Suprapubic skin (tissue), 4 donors: Measurements from ENCODE around the gene SLC25A13. TPM values are rescaled to one million over a fixed set of nuclear protein-coding genes. Genes with fewer than 3 reads are reported as not detected.

ENCODE experiments used
- DNase-seq, 2 donors: peaks; one replicate each; pipeline ENCODE4 v3.0.0-alpha.2; 2019; ENCODE audit warnings: low spot score in 2 of 2
- H3K27ac ChIP-seq: fragments of 200-600 bp; sonication (generic); one replicate; pipeline ENCODE4 v1.5.1; 2019
- H3K27me3 ChIP-seq: fragments of 200-600 bp; sonication (generic); one replicate; pipeline ENCODE4 v1.5.1; 2019
- H3K36me3 ChIP-seq: fragments of 200-600 bp; sonication (generic); one replicate; pipeline ENCODE4 v1.5.1; 2019
- H3K4me1 ChIP-seq: fragments of 200-600 bp; sonication (generic); one replicate; pipeline ENCODE4 v1.5.1; 2019
- H3K4me3 ChIP-seq: fragments of 200-600 bp; sonication (generic); one replicate; pipeline ENCODE4 v1.5.1; 2019; ENCODE audit warnings: mild to moderate bottlenecking
- H3K9me3 ChIP-seq: fragments of 200-600 bp; sonication (generic); one replicate; pipeline ENCODE4 v1.5.1; 2019
- CTCF ChIP-seq, 2 donors: fragments of 200-600 bp in 1 of 2; fragments of 450-650 bp in 1 of 2; sonication (generic) in 1 of 2; IDR thresholded peaks; one replicate each; pipeline ENCODE4 v1.5.1; 2016 to 2019; ENCODE audit warnings: antibody characterized with exemption in 2 of 2, mild to moderate bottlenecking in 1 of 2, moderate library complexity in 1 of 2
- EP300 ChIP-seq: sonication (generic); formaldehyde crosslinking; IDR thresholded peaks from one replicate; pipeline ENCODE4 v1.6.1; 2017; ENCODE audit warnings: antibody characterized with exemption
- POLR2A ChIP-seq, 2 donors: fragments of 450-650 bp; IDR thresholded peaks; one replicate each; pipeline ENCODE4 v1.6.1; 2017; ENCODE audit warnings: antibody characterized with exemption in 2 of 2, mild to moderate bottlenecking in 2 of 2, moderate library complexity in 2 of 2
- POLR2AphosphoS5 ChIP-seq, 3 donors: sonication (generic); formaldehyde crosslinking; IDR thresholded peaks; one replicate each; pipeline ENCODE4 v1.6.1; 2017; ENCODE audit warnings: antibody characterized with exemption in 3 of 3
- WGBS: methylation state at CpG from one replicate; pipeline ENCODE4 v1.1.5; 2018; 5-methylcytosine and 5-hydroxymethylcytosine counted together
- total RNA-seq, 4 donors: library from RNA; depleted of rRNA; stranded (reverse); fragments of >200 nt; gene quantifications; one replicate each; pipeline ENCODE4 v1.1.0, GENCODE V29; 2016

Gene SLC25A13
- total RNA-seq, 4 donors from 2014 or later: 35.6 to 55.8 (median 42.5) TPM

- no peak for DNase-seq
- Histone ChIP-seq H3K27me3 (no peaks in the 10 kb centered on the region), H3K27ac (no peak overlapping the region), H3K36me3 (no peaks in the 10 kb centered on the region), H3K9me3 (no peaks in the 10 kb centered on the region), H3K4me1 (no peaks in the 10 kb centered on the region), H3K4me3 (no peak overlapping the region)
- no peak for TF ChIP-seq POLR2A (IDR thresholded peaks at IDR 0.05)
- TF ChIP-seq POLR2AphosphoS5 (IDR thresholded peaks at IDR 0.05): no peak
- no peak for TF ChIP-seq EP300
- no peak for TF ChIP-seq CTCF (IDR thresholded peaks at IDR 0.05)
- WGBS: 67% methylated on average over 6 of the region's 6 CpGs
Measured at GRCh38 chr7:96244244-96244991, 77.5 kb downstream of the SLC25A13 start.

GRCh38 chr7:96243241-96243640, 78.7 kb downstream of the SLC25A13 start:
- DNase-seq: no peak
- Histone ChIP-seq H3K9me3 (no peaks in the 10 kb centered on the region), H3K36me3 (no peaks in the 10 kb centered on the region), H3K27me3 (no peaks in the 10 kb centered on the region), H3K4me1 (no peaks in the 10 kb centered on the region), H3K27ac (no peak overlapping the region), H3K4me3 (no peak overlapping the region)
- no peak for TF ChIP-seq POLR2A (IDR thresholded peaks at IDR 0.05)
- no peak for TF ChIP-seq CTCF (IDR thresholded peaks at IDR 0.05)
- TF ChIP-seq EP300: no peak
- WGBS: 88% methylated on average over 2 of the region's 2 CpGs

GRCh38 chr7:96241855-96242254, 80.0 kb downstream of the SLC25A13 start:
- Histone ChIP-seq H3K36me3 (no peaks in the 10 kb centered on the region), H3K4me1 (no peaks in the 10 kb centered on the region), H3K27ac (no peak overlapping the region), H3K9me3 (no peaks in the 10 kb centered on the region), H3K27me3 (no peaks in the 10 kb centered on the region), H3K4me3 (no peak overlapping the region)
- DNase-seq: no peak
- 81% methylated on average over 3 of the region's 3 CpGs for WGBS
- TF ChIP-seq CTCF (IDR thresholded peaks at IDR 0.05): no peak
- TF ChIP-seq POLR2AphosphoS5 (IDR thresholded peaks at IDR 0.05): no peak
- TF ChIP-seq POLR2A (IDR thresholded peaks at IDR 0.05): no peak
- no peak for TF ChIP-seq EP300

- H3K9me3 ChIP-seq: no peaks in the 10 kb centered on the region
- TF ChIP-seq POLR2A (IDR thresholded peaks at IDR 0.05) (no peak), CTCF (IDR thresholded peaks at IDR 0.05) (no peak), POLR2AphosphoS5 (IDR thresholded peaks at IDR 0.05) (no peak), EP300 (no peak)
- H3K27ac ChIP-seq: no peak overlapping the region
- no peak for DNase-seq
- H3K36me3 ChIP-seq: no peaks in the 10 kb centered on the region
- WGBS: 61% methylated on average over 3 of the region's 3 CpGs
- H3K4me3 ChIP-seq: no peak overlapping the region
- H3K27me3 ChIP-seq: no peaks in the 10 kb centered on the region
- H3K4me1 ChIP-seq: peaks cover 14% of the 10 kb centered on the region
Measured at GRCh38 chr7:96238976-96239766, 82.7 kb downstream of the SLC25A13 start.

- no peak for TF ChIP-seq EP300
- no peak for TF ChIP-seq CTCF (IDR thresholded peaks at IDR 0.05)
- TF ChIP-seq POLR2A (IDR thresholded peaks at IDR 0.05): no peak
- TF ChIP-seq POLR2AphosphoS5 (IDR thresholded peaks at IDR 0.05): no peak
- H3K4me3 ChIP-seq: no peak overlapping the region
- H3K27ac ChIP-seq: no peak overlapping the region
- DNase-seq: no peak
- 83% methylated on average over 8 of the region's 8 CpGs for WGBS
- peaks cover 14% of the 10 kb centered on the region for H3K4me1 ChIP-seq
- no peaks in the 10 kb centered on the region for H3K9me3 ChIP-seq
- no peaks in the 10 kb centered on the region for H3K36me3 ChIP-seq
- no peaks in the 10 kb centered on the region for H3K27me3 ChIP-seq
Measured at GRCh38 chr7:96238474-96238873, 83.4 kb downstream of the SLC25A13 start.
